SK-N-SH (cell line): ENCODE data around the gene MARCHF11.

Experiments
- GATA2 ChIP-seq: sonication (generic); formaldehyde crosslinking; IDR thresholded peaks from 2 replicates; pipeline ENCODE4 v1.5.0; 2020; ENCODE audit warnings: mild to moderate bottlenecking, missing genetic modification reagents
- POLR2AphosphoS5 ChIP-seq: IDR thresholded peaks from 2 replicates; pipeline ENCODE4 v1.6.1; 2012; ENCODE audit warnings: low read depth, low read length
- SIN3A ChIP-seq: IDR thresholded peaks from 2 replicates; pipeline ENCODE4 v1.6.1; 2012; ENCODE audit warnings: low read depth, mild to moderate bottlenecking, low read length, moderate library complexity, borderline replicate concordance
- TAF1 ChIP-seq: IDR thresholded peaks from 2 replicates; pipeline ENCODE4 v1.6.1; 2012; ENCODE audit warnings: low read depth, mild to moderate bottlenecking, low read length, moderate library complexity, borderline replicate concordance
- TF ChIP-seq, protein P1 (sequence below): IDR thresholded peaks from 2 replicates; pipeline ENCODE4 v1.6.1; 2012; ENCODE audit warnings: mild to moderate bottlenecking, low read depth, low read length, moderate library complexity
- TF ChIP-seq, protein P2 (sequence below): fragments of 200-600 bp; sonication (generic); IDR thresholded peaks from 2 replicates; pipeline ENCODE4 v1.6.1; 2017; ENCODE audit warnings: antibody characterized with exemption, mild to moderate bottlenecking, moderate library complexity
- TF ChIP-seq, protein P3 (sequence below): IDR thresholded peaks from 2 replicates; pipeline ENCODE4 v1.4.0; 2012; ENCODE audit warnings: low read depth, borderline replicate concordance

DNA sequence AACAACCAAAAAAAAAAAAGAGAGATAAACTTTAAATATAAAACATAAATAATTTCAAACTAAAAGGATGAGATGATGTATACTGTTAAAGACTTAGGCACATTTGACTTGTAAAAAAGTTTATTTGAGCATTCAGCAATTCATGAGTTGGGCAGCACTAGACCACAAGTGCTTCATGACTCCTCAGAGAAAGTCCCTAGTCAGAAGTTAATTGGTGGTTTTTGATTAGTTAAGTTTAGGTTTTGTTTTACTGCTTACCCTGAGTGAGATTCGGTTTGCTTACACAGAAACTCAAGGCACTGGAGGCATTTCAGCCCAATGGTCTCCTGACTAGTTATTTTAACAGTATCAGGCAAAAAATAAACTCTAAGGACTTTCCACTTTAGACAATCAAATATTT lies 129.2 kb downstream of the MARCHF11 start:
- TF ChIP-seq, protein P1, sequence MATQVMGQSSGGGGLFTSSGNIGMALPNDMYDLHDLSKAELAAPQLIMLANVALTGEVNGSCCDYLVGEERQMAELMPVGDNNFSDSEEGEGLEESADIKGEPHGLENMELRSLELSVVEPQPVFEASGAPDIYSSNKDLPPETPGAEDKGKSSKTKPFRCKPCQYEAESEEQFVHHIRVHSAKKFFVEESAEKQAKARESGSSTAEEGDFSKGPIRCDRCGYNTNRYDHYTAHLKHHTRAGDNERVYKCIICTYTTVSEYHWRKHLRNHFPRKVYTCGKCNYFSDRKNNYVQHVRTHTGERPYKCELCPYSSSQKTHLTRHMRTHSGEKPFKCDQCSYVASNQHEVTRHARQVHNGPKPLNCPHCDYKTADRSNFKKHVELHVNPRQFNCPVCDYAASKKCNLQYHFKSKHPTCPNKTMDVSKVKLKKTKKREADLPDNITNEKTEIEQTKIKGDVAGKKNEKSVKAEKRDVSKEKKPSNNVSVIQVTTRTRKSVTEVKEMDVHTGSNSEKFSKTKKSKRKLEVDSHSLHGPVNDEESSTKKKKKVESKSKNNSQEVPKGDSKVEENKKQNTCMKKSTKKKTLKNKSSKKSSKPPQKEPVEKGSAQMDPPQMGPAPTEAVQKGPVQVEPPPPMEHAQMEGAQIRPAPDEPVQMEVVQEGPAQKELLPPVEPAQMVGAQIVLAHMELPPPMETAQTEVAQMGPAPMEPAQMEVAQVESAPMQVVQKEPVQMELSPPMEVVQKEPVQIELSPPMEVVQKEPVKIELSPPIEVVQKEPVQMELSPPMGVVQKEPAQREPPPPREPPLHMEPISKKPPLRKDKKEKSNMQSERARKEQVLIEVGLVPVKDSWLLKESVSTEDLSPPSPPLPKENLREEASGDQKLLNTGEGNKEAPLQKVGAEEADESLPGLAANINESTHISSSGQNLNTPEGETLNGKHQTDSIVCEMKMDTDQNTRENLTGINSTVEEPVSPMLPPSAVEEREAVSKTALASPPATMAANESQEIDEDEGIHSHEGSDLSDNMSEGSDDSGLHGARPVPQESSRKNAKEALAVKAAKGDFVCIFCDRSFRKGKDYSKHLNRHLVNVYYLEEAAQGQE = no peak
- TF ChIP-seq, protein P2, sequence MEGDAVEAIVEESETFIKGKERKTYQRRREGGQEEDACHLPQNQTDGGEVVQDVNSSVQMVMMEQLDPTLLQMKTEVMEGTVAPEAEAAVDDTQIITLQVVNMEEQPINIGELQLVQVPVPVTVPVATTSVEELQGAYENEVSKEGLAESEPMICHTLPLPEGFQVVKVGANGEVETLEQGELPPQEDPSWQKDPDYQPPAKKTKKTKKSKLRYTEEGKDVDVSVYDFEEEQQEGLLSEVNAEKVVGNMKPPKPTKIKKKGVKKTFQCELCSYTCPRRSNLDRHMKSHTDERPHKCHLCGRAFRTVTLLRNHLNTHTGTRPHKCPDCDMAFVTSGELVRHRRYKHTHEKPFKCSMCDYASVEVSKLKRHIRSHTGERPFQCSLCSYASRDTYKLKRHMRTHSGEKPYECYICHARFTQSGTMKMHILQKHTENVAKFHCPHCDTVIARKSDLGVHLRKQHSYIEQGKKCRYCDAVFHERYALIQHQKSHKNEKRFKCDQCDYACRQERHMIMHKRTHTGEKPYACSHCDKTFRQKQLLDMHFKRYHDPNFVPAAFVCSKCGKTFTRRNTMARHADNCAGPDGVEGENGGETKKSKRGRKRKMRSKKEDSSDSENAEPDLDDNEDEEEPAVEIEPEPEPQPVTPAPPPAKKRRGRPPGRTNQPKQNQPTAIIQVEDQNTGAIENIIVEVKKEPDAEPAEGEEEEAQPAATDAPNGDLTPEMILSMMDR = no peak
- TF ChIP-seq GATA2 (CRISPR knock-in tag) (no peak), TAF1 (no peak), POLR2AphosphoS5 (no peak), SIN3A (no peak)
- TF ChIP-seq, protein P3, sequence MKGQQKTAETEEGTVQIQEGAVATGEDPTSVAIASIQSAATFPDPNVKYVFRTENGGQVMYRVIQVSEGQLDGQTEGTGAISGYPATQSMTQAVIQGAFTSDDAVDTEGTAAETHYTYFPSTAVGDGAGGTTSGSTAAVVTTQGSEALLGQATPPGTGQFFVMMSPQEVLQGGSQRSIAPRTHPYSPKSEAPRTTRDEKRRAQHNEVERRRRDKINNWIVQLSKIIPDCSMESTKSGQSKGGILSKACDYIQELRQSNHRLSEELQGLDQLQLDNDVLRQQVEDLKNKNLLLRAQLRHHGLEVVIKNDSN = no peak
